ENCODE measurements around the gene CSGALNACT2. TPM values are rescaled to one million over a fixed set of nuclear protein-coding genes. Genes with fewer than 3 reads are reported as not detected.

Gene CSGALNACT2
- total and polyA plus RNA-seq, 10 of the 15 experiments (the other 5 are each of a cell fraction or from before 2014, with no cell fraction given): 2.5 to 12.6 (median 8.7) TPM

GRCh38 chr10:43206391-43207235 is 68.4 kb downstream of the CSGALNACT2 start:
- WGBS (ENCODE audit: insufficient coverage, insufficient replicate concordance, low lambda C conversion rate, missing lambda C conversion rate): 44% methylated on average over 13 of the region's 13 CpGs
- no peak for ATAC-seq
- no peak for TF ChIP-seq SUPT20H (IDR thresholded peaks at IDR 0.05; ENCODE audit: borderline replicate concordance, control insufficient read depth, low read depth, low read length)
- no peak for TF ChIP-seq EED (IDR thresholded peaks at IDR 0.05; ENCODE audit: low read depth)
- no peak for TF ChIP-seq STAT1 (conservative IDR thresholded peaks at IDR 0.05)
- ChIA-PET SMC1A (ENCODE audit: uncharacterized antibody, unreplicated experiment) (no interaction called here), POLR2A (no interaction called here), CTCF (interaction anchor here (1.2 to 5.9 kb wide), 4 partner anchors 13 to 48 kb away, joined by 3 to 60 read pairs (median 22); no protein-coding TSS in a partner anchor), RAD21 (ENCODE audit: unreplicated experiment) (interaction anchor here (0.8 kb wide), 1 partner anchor 141 kb away, joined by 3 read pairs; no protein-coding TSS in a partner anchor)
- Histone ChIP-seq H3K9me3 (replicated peaks; ENCODE audit: control insufficient read depth, insufficient read depth, low read length) (no peaks in the 10 kb centered on the region), H2AFZ (ENCODE audit: control insufficient read depth, low read depth, low read length) (no peak overlapping the region), H3K27me3 (replicated peaks in 1 of 2; ENCODE audit: control insufficient read depth in 2 of 2, insufficient read depth in 2 of 2, low read length in 1 of 2) (no peaks in the 10 kb centered on the region), H3K4me3 (no peak overlapping the region), H4K20me1 (ENCODE audit: control insufficient read depth, insufficient read depth) (peaks cover 2% of the 10 kb centered on the region; the same call in 1 of the 2 replicates), H3K36me3 (ENCODE audit: control insufficient read depth in 2 of 2, insufficient read depth in 2 of 2, low read length in 1 of 2) (no peaks in the 10 kb centered on the region), H3K79me2 (ENCODE audit: control insufficient read depth, insufficient read depth, low read length) (no peaks in the 10 kb centered on the region), H3K27ac (ENCODE audit: control insufficient read depth, insufficient read depth) (no peak overlapping the region), H3K9ac (ENCODE audit: control insufficient read depth, insufficient read depth, low read length) (no peak overlapping the region), H3K4me2 (ENCODE audit: control insufficient read depth, insufficient read depth) (no peak overlapping the region), H3K4me1 (ENCODE audit: control insufficient read depth, insufficient read depth, low read length) (no peaks in the 10 kb centered on the region)
- no TSS peak for BruUV-seq (replicated peaks)
- in situ Hi-C loops (cut with MboI): loop anchor here (10.0 to 25.0 kb wide), 2 partner anchors 156 to 258 kb away; partner anchors contain the start of gene FXYD4
- DNase-seq (ENCODE audit: low read depth, low spot score): no peak
- FAIRE-seq: no peak
- intact Hi-C loops (cut with micrococcal nuclease; ENCODE audit: unreplicated experiment): loop anchor here (10.0 kb wide), 1 partner anchor 138 kb away; no protein-coding TSS in a partner anchor
